Activated CD4-positive, CD25-positive, alpha-beta regulatory T cell (primary cell): Measurements from ENCODE around the gene ZFYVE16.
"Not testable (repeated sequence)": the region's sequence is repeated elsewhere in the genome, so short reads cannot be mapped to it uniquely, and the experiment has no call there.

ENCODE experiments used
- DNase-seq, 4 experiments: peaks; one replicate each; lab custom pipeline; 2025; lab: John Stamatoyannopoulos, UW

ZFYVE16 gene

DNA sequence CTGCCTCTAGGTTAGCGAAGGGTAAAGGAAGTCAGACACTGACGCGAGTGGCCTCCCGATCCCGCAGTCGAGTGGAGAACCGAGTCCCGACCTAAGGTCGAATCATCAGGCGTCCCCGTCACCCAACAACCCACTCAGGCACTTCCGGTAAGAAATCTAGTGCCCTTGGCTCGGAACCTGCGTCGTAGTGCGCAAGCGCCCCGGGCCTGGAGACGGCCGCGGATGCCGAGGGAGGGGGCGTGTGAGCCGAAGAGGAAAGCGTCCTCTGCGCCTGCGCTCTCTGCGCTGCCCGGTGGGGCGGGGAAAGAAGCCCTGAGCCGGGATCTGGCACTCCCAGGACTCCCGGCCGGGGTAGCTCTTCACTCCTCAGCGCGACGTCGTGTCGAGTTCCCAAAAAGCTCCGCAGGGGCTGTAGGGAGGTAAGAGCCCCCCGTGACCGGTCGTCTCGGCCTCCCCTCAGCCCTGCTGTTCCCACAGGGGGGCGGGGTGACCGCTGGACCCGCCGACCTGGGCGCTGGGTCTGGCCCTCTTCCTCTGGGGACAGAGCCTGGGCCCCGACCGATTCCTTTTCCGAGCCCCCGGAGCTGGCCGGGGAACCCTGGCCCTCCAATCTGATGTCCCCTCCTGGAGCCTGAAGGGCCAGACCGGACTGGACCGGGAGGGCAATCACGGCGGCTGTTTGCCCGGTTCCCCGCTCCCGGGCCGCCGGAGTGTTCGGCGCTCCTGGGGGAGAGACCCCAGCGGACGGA lies at the start of gene ZFYVE16:
Gene ZFYVE16 (plus strand): TSS at position 330 of the 749 bp plus-strand sequence. CDS start 26,084 bp downstream, outside the sequence.
- DNase-seq, result peak; percentile 89 to 95 (median 92)

DNA sequence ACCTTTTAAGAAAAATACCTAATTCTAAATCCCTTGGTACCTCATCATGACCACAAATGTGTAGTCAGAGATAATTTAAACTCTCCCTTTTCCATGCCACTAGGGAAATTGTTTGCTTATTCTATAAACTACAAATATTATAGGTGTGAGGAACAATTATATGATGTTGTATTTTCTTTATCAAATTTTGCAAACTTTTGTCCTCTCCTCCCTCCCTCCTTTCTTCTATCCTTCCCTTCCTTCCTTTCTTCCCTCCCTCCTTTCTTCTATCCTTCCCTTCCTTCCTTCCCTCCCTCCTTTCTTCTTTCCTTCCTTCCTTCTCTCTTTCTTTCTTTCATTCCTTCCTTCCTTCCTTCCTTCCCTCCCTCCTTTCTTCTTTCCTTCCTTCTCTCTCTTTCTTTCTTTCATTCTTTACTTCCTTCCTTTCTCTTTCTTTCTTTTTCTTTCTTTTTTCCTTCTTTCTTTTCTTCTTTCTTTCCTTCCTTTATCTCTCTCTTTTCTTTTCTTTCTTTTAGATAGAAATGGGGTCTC lies 46.9 kb upstream of the ZFYVE16 start:
- DNase-seq, result no peak

DNA sequence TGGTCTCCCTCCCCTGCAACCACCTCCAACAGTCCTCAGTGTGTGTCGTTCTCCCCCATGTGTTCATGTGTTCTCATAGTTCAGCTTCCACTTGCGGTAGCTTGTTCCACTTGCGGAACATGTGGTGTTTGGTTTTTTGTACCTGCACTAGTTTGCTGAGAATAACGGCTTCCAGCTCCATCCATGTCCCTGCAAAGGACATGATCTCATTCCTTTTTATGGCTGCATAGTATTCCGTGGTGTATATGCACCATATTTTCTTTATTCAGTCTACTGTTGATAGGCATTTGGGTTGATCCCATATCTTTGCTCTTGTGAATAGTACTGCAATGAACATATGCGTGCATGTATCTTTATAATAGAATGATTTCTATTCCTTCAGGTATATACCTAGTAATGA lies 43.0 kb upstream of the ZFYVE16 start:
- DNase-seq, result no peak

DNA sequence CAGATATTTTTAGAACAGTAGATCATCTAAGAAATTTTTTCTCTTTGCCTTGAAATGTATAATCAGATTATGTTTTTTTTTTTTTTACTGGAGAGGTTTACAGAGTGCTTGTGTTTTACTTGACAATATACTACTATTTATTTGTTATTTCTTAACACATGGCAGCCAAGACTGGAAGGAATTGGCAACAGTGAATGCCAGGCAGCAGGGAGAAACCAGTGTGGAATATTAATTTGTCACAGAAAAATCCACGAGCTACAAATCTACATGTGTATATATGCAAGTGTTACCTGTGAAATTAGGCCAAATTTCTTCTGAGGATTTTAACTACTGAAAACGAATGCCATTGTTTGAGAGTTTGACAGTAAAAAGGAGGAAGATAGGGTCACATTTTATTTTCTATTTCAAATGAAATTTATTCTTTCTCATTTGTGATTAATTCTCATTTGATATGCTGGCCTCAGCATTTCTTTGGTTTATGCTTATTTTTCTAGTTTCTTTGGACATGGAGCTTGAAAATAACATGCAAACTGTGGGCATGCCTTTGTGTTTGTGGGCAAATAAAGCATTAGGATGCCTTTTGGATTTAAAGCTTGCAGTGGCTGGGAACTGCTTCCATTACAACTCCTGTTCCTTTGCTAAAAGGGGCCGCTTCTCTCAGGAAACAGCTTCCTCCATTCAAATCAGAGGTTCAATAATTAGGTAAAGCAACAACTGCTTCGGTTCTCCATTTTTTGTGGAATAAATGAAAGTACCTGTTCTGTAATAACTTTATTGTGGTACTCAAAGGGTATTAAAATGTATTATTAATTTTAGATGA lies 39.0 kb upstream of the ZFYVE16 start:
- no peak for DNase-seq

DNA sequence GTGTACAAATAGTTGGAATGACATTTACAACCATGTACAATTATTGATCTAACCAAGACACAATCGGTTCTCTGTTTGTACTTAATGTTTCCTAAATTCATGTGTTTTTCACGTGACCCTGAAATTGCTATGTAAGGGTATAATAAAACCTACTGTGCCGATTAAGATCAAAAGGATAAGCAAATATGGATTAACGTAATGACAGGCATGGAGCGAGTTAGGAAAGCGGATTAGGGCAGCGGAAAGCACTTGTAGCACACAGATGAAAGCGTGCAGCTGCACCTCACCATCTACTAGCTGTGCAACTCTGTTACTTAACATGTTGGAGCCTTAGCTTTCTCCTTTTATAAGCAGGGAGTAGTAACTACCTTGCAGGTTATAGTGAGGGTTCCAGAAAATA lies 38.3 kb upstream of the ZFYVE16 start:
- DNase-seq, result no peak

DNA sequence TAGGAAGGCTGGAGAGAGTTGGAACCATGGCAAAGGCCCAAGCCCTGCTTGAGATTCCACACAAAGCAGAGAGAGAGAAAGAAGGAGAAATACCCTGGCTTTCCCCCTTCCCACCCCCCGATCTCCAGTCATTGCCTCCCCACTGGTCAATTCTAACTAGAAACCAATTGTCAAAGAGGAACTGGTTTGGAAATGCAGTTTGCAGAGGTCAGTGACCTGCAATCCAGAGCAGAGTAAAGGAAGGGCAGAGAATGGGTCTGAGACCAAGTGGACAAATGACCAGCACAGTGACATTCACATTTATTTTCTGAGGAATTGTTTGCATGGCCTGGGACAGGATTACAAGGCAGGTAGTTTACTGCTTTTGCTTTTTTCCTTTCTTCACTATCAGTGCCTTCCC lies 37.5 kb upstream of the ZFYVE16 start:
- no peak for DNase-seq

DNA sequence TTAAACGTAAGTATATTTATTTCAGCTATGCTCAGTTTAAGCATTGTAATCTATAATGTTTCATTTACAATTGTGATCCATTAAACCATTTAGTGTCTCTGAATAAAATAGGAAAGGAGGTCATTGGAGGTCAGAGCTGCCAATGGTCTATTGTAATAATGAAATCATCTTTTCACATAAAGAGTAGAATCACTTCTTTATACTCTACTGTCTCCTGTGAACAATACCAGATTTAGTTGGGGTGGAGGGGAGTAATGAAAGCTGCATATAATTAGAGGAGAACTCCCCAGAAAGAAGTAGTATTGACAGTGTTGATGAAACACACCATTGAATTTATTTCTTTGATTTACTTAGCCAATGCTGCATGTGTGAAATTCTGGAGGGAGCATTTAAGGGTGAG lies 35.1 kb upstream of the ZFYVE16 start:
- DNase-seq, result no peak

DNA sequence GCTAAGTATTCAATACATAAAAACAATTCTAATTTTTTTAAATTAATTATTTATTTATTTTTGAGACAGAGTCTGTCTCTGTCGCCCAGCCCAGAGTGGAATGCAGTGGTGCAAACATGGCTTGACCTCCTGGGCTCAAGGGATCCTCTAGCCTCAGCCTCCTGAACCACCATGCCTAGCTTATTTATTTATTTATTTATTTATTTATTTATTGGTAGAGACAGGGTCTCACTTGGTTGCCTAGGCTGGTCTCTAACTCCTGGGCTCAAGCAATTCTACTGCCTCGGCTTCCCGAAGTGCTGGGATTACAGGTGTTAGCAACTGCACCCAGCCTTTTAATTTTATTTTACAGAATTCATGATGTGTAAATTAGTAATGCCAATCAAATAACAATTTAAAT lies 33.7 kb upstream of the ZFYVE16 start:
- DNase-seq, result no peak

DNA sequence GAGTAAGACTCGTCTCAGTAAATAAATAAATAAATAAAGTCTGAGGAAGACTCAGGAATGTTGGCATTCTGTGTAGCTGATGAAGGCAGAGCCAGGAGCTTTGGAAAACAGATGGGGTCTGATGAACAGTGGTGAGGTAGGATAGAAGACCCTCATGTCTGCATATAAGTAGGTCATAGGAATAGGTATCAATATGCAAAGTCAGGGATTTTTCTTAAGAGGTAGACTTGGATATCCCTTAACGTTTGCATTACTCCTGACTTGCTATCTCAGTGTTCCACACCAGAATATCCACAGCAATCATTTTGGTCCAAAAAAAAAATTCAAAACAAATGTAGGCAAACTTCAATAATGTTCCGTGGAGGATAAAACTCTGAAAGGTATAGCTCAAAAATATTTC lies 31.3 kb upstream of the ZFYVE16 start:
- DNase-seq, result no peak

DNA sequence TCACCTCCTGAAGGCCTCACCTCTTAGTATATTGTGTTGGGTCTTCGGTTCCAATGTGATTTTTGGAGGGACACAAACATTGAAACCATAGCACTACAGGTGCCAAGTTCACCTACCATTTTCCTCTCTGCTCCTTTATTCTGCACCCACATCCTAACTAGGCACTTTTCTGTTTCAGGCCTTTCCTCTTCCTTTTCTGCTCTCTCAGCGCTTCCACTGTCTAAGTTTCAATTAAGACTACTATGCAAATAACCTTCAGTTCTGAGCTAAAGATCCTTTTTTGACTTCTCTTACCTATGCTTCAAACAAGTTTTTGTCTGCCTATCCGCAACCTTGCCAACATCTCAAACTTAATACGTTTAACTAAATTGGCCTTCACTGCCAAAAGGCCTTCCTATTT lies 25.4 kb upstream of the ZFYVE16 start:
- no peak for DNase-seq

DNA sequence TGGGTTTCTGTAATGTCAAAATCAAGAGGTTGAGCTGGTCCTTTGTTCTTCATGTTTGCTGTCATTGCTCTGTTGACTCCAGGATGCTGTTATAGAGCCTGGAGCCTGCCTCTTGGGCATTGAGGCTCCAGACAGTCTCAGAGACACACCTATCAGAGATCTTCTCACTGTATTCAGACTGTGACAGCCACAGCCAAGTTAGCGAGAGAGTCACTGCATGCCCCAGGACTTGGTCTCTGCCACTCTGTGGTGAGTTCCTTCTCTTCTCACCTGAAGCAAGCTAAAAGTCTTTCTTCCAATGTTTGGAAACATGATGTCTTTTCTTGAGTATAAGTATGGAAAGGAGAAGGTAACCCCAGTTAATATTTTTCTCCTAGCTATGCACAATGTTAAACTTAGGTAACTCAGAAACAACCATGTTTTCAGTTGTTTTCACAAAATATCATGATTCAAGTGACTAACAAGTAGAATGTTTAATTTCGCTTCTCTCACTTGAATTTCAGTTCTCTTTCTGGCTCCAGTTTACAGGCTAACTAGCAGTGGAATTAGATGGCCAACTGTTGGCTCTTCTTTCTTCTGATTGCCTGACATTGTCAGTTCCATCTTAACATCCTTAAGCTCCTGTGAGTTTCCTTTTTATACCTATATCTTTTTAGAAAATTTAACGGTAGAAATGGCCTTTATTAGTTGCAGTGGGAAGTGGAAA lies 20.6 kb upstream of the ZFYVE16 start:
- no peak for DNase-seq

DNA sequence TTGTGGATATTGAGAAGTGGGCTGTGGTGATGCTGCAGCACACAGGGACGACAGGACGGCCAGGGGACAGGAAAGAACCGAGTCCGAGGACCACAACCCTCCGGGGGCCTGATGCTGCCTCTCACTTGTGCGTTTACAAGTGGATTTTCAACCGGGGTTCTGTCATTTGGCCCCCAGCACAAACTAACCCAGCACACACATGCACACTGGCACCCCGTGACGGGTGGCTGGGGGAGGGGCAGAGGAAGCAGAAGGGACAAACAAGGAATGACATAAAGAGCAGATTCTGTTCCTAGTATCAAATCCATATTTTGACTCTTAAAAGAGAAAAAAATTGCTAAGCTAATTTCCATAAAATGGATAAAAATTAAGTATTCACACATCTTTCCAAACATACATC lies 18.3 kb upstream of the ZFYVE16 start:
- no peak for DNase-seq

DNA sequence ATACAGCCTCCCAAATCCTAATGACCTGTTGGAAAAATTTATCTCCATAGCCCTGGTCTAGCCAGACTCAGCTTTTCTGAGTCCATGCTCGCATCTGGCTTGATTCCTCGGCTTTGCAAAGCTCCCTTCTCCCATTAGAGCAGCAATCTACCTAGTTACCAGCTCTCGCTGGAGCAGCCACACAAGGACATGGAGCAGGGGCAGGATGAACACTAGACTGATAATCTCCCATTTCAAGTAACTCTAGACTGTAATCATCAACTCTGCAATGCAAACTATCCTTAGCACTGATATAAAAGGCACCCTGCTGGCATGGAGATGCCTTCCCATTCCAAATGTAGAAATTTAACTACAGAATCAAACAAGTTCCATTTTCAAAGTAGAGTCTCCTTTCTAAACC lies 17.5 kb upstream of the ZFYVE16 start:
- not testable (repeated sequence) for DNase-seq

DNA sequence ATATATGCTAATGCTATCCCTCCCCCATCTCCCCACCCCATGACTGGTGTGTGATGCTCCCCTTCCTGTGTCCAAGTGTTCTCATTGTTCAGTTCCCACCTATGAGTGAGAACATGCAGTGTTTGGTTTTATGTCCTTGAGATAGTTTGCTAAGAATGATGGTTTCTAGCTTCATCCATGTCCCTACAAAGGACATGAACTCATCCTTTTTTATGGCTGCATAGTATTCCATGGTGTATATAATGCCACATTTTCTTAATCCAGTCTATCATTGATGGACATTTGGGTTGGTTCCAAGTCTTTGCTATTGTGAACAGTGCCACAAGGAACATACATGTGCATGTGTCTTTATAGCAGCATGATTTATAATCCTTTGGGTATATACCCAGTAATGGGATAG lies 16.6 kb upstream of the ZFYVE16 start:
- DNase-seq, result not testable (repeated sequence)

DNA sequence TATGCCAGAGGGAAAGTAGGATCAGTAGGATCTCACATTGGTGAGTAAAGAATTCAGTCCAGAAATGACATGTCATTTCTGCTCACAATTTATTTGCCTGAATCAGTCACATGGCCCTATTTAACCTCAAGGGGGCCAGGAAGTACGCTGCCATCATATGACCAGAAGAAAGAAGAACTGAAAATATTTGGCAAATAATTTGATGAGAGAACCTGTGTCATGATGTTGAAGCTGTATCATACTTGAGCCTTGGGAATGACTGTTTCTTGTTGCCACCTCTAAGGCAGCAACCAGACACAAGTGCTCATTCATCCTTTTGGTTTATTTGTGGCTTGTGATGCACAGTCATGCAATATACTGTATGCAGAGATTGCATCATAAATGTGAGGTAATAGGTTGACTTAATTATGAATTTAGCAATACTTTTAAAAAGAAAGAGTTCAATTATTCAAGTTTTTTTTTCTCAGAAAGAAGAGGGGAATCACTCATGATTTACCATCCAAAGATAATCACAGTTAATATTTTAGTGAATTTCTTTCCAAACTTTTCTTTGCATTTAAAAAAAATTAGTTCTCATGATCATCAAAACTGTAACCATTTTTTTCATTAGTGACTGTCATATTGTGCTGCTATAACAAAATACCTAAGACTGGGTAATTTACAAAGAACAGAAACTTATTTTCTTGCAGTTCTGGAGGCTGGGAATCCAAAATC lies 8.2 kb upstream of the ZFYVE16 start:
- DNase-seq, result no peak

DNA sequence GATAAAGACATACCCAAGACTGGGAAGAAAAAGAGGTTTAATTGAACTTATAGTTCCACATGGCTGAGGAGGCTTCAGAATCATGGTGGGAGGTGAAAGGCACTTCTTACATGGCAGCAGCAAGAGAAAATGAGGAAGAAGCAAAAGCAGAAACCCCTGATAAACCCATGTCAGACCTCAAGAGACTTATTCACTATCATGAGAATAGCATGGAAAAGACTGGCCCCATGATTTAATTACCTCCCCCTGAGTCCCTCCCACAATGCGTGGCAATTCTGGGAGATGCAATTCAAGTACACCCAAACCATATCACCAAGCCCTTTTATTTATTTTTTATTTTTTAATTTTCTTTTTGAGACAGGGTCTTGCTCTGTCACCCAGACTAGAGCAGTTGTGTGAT lies 7.5 kb upstream of the ZFYVE16 start:
- not testable (repeated sequence) for DNase-seq

DNA sequence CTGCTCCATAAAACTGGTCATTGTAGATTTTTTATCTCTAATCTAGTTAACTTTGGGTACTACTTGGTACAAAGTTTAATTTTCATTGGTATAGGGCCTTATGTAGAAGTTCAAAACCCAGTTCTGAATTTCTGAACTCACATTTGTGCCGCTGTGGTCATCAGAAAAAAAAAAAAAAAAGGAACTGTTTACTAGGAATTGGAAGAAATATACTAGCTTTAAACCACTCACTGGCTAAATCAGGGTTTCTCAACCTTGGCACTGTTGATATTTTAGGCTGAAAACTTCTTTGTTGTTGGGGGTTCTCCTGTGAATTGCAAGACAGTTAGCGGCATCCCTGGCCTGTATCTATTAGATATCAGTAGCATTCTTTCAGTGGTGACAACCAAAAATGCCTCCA lies 4.1 kb upstream of the ZFYVE16 start:
- no peak for DNase-seq

DNA sequence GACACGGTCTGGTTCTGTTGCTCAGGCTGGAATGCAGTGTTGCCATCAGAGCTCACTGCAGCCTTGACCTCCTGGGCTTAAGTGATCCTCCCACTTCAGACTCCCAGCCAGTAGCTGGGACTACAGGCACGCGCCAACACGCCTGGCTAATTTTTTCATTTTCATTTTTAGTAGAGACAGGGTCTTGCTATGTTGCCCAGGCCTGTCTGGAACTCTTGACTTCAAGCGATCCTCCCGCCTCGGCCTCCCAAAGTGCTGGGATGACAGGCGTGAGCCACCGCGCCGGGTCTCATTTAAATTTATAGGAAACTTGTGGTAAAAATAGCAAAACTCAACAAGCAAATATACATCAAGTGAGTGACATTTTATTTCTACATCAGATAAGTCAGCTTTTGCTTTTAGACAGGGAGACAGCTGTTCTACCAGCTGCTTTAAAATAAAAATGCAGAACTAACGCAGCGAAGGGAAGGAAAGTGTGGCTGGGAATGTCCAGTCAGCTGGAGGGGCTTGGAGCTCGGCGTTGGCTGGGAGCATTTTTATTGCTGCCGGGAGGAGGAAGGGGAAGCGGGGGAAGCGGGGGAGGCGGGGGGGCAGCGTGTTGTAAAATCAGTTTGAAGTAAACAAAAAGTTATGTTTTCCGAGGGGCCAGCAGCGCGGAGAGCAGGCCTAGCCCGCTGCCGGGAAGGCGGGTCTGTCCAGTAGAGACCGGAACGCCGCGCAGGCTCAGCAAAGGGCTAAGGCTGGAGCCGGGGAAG lies 707 bp upstream of the ZFYVE16 start:
- DNase-seq, result no peak

DNA sequence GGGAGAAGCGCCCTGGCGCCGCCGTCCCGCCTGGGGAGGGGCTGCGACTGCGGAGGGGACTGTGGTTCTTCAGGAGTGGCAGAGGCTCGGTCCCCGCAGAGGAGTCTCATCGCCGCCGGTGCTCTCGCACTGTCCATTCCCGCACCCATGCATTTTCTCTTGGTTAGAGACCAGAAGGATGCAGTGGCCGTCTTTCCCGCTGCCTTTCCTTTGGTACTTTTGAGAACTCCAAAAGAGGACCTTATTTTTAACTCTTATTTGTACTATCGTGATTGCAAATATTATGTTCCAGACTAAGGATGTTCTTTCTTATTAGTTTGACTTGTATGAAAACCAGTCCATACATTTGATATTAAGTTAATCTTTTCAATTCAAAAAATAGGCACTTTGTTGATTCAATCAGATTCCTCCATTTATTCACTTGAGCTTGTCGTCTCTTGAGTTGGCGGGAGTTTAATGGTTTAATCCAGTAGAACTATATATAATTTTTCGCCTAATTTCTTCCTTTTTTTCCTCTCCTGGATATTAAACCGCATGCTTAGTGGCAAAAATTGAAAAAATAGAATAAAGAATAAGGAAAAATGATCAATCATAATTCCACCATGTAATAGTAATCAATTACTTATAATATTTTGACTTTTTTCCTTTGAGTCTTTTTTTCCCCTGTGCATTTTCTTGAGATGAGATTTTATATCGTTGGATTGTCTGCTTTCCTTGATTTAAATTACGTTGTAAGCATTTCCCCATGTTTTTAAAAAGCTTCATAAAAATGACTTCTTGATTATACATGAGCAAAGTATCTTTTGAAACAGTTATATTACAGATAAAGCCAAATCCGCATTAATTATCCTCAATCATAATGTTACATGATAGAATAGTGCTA lies 861 bp downstream of the ZFYVE16 start:
- DNase-seq, result no peak

DNA sequence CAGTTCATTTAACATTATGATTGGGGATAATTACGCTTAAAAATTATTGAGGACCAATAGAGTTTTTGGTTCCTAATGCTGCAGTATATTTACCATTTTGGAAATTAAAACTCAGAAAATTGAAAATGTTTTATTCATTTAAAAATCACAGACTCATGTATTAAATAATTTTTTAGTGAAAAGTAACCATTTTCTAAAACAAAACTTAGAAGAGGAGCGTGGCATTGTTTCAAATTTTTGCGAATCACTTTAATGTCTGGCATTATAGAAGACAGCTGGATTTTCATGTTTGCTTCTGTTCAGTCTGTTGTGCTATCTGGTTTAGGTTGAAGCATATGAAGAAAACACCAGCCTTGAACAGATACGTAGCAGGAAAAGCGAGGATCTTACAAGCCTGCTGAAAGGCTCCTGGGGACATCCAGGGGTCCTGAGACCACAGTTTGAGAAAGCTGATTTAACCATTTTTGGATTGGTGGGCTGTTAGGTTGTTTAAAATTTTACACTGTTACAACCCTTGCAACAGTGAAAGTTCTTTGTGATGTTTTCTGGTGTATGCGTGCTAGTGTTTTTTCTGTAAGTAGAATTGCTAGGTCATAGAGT lies 1.6 kb downstream of the ZFYVE16 start:
- no peak for DNase-seq
